Neuronal stem cell (in vitro differentiated cells): ENCODE data around the gene LPA.
"Not testable (repeated sequence)": the region's sequence is repeated elsewhere in the genome, so short reads cannot be mapped to it uniquely, and the experiment has no call there.

Experiments used
- DNase-seq: peaks from one replicate; pipeline ENCODE4 v3.0.0-alpha.2; 2013; ENCODE audit warnings: low spot score
- H2AFZ ChIP-seq: one replicate; pipeline ENCODE4 v1.6.1; 2013; ENCODE audit warnings: mild to moderate bottlenecking, low read length, inconsistent platforms
- H2AK5ac ChIP-seq: 2 replicates; pipeline ENCODE4 v1.6.1; 2013; ENCODE audit warnings: low read depth, mild to moderate bottlenecking, inconsistent platforms, low read length, moderate library complexity, mixed read lengths
- H2BK120ac ChIP-seq: 2 replicates; pipeline ENCODE4 v1.6.1; 2013; ENCODE audit warnings: low read depth, mild to moderate bottlenecking, inconsistent platforms, low read length, moderate library complexity, mixed read lengths
- H2BK12ac ChIP-seq: one replicate; pipeline ENCODE4 v1.6.1; 2013; ENCODE audit warnings: low read length, inconsistent platforms
- H2BK15ac ChIP-seq: 2 replicates; pipeline ENCODE4 v1.6.1; 2013; ENCODE audit warnings: mild to moderate bottlenecking, low read length, inconsistent platforms, mixed read lengths
- H2BK5ac ChIP-seq: one replicate; pipeline ENCODE4 v1.6.1; 2013; ENCODE audit warnings: inconsistent platforms, mild to moderate bottlenecking, low read length, moderate library complexity
- H3K14ac ChIP-seq: one replicate; pipeline ENCODE4 v1.6.1; 2013; ENCODE audit warnings: low read length, inconsistent platforms
- H3K18ac ChIP-seq: 2 replicates; pipeline ENCODE4 v1.6.1; 2013; ENCODE audit warnings: low read length, inconsistent platforms
- H3K23ac ChIP-seq: 2 replicates; pipeline ENCODE4 v1.6.1; 2013; ENCODE audit warnings: low read depth, mild to moderate bottlenecking, mixed read lengths, low read length, inconsistent platforms; ENCODE audit not compliant: poor library complexity
- H3K27ac ChIP-seq: replicated peaks from 3 replicates; pipeline ENCODE4 v1.5.1; 2013; ENCODE audit warnings: low read length, inconsistent platforms
- H3K27me3 ChIP-seq, 3 experiments: 2 replicates each; pipeline ENCODE4 v1.6.1; 2013; ENCODE audit warnings: low read length in 3 of 3, mild to moderate bottlenecking in 2 of 3, inconsistent platforms in 1 of 3, low read depth in 1 of 3, mixed read lengths in 1 of 3, moderate library complexity in 1 of 3; ENCODE audit not compliant: control insufficient read depth in 3 of 3, insufficient read depth in 3 of 3
- H3K36me3 ChIP-seq, 2 donors: replicated peaks in 1 of 2; 2 replicates each; pipeline ENCODE4 v1.6.1; 2013; ENCODE audit warnings: low read length in 2 of 2; ENCODE audit not compliant: control insufficient read depth in 2 of 2, insufficient read depth in 2 of 2
- H3K4ac ChIP-seq: 2 replicates; pipeline ENCODE4 v1.6.1; 2013; ENCODE audit warnings: inconsistent platforms, mild to moderate bottlenecking, low read length, moderate library complexity
- H3K4me1 ChIP-seq, 2 donors: 1 replicate in 1 of 2; 2 replicates in 1 of 2; pipeline ENCODE4 v1.6.1; 2013; ENCODE audit warnings: low read length in 2 of 2, low read depth in 1 of 2; ENCODE audit not compliant: control insufficient read depth in 2 of 2, insufficient read depth in 1 of 2
- H3K4me2 ChIP-seq: one replicate; pipeline ENCODE4 v1.6.1; 2013; ENCODE audit warnings: mild to moderate bottlenecking, low read length, inconsistent platforms; ENCODE audit not compliant: insufficient read depth, poor library complexity, severe bottlenecking
- H3K4me3 ChIP-seq, 2 donors: 2 replicates each; pipeline ENCODE4 v1.5.1; 2013; ENCODE audit warnings: low read length in 2 of 2, mild to moderate bottlenecking in 2 of 2, inconsistent platforms in 1 of 2, moderate library complexity in 1 of 2
- H3K79me1 ChIP-seq: one replicate; pipeline ENCODE4 v1.6.1; 2013; ENCODE audit warnings: low read depth, mild to moderate bottlenecking, inconsistent platforms, low read length, moderate library complexity
- H3K9ac ChIP-seq: one replicate; pipeline ENCODE4 v1.6.1; 2013; ENCODE audit warnings: mild to moderate bottlenecking, low read depth, low read length, inconsistent platforms; ENCODE audit not compliant: poor library complexity
- H3K9me3 ChIP-seq, 2 donors: replicated peaks in 1 of 2; 2 replicates each; pipeline versions ENCODE3 to v1.6.1; 2013; ENCODE audit warnings: low read length in 2 of 2, mild to moderate bottlenecking in 2 of 2, inconsistent platforms in 1 of 2, low read depth in 1 of 2, mixed read lengths in 1 of 2, moderate library complexity in 1 of 2; ENCODE audit not compliant: control insufficient read depth in 2 of 2, insufficient read depth in 1 of 2
- H4K8ac ChIP-seq: one replicate; pipeline ENCODE4 v1.6.1; 2013; ENCODE audit warnings: low read depth, mild to moderate bottlenecking, inconsistent platforms, low read length, moderate library complexity
- H4K91ac ChIP-seq: one replicate; pipeline ENCODE4 v1.6.1; 2013; ENCODE audit warnings: low read length, low read depth, mild to moderate bottlenecking, inconsistent platforms; ENCODE audit not compliant: poor library complexity
- whole genome bisulfite sequencing, 2 donors: extraction: QIAGEN DNeasy Blood & Tissue Kit; methylation state at CpG; one replicate each; pipeline ENCODE4 v1.1.7; 2013; ENCODE audit warnings: missing lambda C conversion rate in 2 of 2, mixed read lengths in 1 of 2; ENCODE audit not compliant: insufficient read length in 2 of 2, insufficient replicate concordance in 1 of 2; ENCODE audit errors: extremely low coverage in 2 of 2; 5-methylcytosine and 5-hydroxymethylcytosine counted together

The LPA gene

DNA sequence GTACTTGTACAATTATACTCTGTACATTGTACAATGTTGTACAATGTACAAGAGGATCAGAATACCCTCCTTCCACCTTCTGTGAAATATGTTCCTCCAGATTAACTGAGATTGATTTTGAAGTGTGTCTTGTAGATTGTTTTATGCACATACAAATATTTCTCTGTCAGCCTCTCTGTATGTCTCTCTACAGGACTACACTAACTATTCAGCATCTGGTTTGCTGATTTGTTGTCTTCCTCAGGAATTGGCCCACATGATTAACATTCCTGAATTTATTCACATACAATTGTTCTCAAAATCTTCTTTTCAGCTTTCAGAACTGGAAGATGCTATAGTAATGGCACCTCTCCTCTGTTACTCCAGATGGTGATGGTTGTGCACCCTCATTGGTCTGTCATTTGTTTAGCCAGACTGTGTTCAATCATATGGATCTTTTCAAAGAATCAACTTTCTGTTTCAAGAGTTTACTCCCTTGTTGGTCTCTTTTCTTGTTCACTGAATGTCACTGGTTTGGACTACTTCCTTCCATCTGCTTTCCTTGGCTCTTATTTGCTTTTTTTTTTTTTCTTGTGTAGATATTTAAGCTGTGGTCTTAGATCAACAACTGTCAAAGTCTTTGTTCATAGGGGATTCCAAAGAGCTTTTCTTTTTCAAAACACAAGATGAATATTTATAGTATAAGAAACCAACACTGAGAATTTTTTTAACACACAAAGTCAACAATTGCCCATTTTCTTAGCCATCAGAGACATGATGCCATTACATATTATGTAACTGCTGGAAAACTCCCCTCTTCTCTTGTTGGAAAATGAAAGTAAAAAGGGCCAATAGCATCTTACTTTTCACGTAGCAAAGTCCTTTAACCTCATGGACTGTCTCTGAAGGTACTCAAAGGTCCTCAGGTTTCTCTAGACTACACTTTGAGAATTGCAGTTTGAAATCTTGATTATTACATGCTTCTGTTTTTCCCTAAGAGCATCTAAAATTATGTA is 67.9 kb downstream of the LPA start:
- Histone ChIP-seq H2AFZ (no peak overlapping the region), H2BK5ac (no peak overlapping the region), H2BK120ac (no peak overlapping the region), H3K9ac (no peak overlapping the region), H3K27me3 (no peaks in the 10 kb centered on the region), H3K79me1 (no peaks in the 10 kb centered on the region), H4K8ac (no peak overlapping the region), H3K36me3 (no peaks in the 10 kb centered on the region), H3K9me3 (peaks cover 0 to 18% of the 10 kb centered on the region in 2 donors), H3K4me3 (no peak overlapping the region), H3K18ac (no peak overlapping the region), H2BK15ac (no peak overlapping the region), H3K27ac (no peak overlapping the region), H3K14ac (no peak overlapping the region), H2BK12ac (no peak overlapping the region), H4K91ac (no peak overlapping the region), H3K4me2 (no peak overlapping the region), H3K4me1 (no peaks in the 10 kb centered on the region), H3K4ac (no peak overlapping the region), H3K23ac (no peak overlapping the region), H2AK5ac (no peak overlapping the region)
- no CpG with 5 or more reads among the region's 1 CpG for WGBS, 2 donors
- no peak for DNase-seq

DNA sequence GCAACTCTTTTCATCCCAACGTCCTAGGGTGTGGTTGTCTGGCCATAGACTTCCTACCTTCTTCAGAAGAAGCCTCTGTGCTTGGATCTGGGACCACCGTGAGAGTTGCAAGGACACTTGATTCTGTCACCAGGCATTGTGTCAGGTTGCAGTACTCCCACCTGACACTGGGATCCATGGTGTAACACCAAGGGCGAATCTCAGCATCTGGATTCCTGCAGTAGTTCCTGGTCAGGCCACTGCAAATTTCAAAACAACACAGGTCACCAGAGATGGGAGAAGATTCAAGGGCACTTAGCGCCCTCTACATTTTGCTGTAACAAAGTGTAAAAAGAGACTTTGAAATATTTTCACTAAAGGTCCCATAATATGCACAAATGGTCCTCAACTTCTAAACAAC is 68.8 kb downstream of the LPA start:
- not testable (repeated sequence) for DNase-seq

GRCh38 chr6:160586374-160586773 is 77.7 kb downstream of the LPA start:
- no peak overlapping the region for H4K91ac ChIP-seq
- H3K9me3 ChIP-seq, result peaks cover 0 to 20% of the 10 kb centered on the region in 2 donors
- H3K27ac ChIP-seq, result no peak overlapping the region
- H2BK15ac ChIP-seq, result no peak overlapping the region
- H3K4me3 ChIP-seq, result no peak overlapping the region
- no peak overlapping the region for H3K4me2 ChIP-seq
- H3K4me1 ChIP-seq, result no peaks in the 10 kb centered on the region
- no peaks in the 10 kb centered on the region for H3K27me3 ChIP-seq
- WGBS, 2 donors, result no CpG with 5 or more reads among the region's 4 CpGs
- H3K18ac ChIP-seq, result no peak overlapping the region
- no peak overlapping the region for H3K23ac ChIP-seq
- H2BK120ac ChIP-seq, result no peak overlapping the region
- no peak overlapping the region for H2AK5ac ChIP-seq
- no peaks in the 10 kb centered on the region for H3K79me1 ChIP-seq
- no peak overlapping the region for H4K8ac ChIP-seq
- H2BK5ac ChIP-seq, result no peak overlapping the region
- H3K14ac ChIP-seq, result no peak overlapping the region
- no peak overlapping the region for H3K9ac ChIP-seq
- no peak for DNase-seq
- H3K4ac ChIP-seq, result no peak overlapping the region
- H2AFZ ChIP-seq, result no peak overlapping the region
- no peaks in the 10 kb centered on the region for H3K36me3 ChIP-seq
- H2BK12ac ChIP-seq, result no peak overlapping the region

More for the DNA sequence above, 68.8 kb downstream of the LPA start:
- no CpG with 5 or more reads among the region's 4 CpGs for WGBS, 2 donors
- H3K27ac ChIP-seq, H2AFZ ChIP-seq, H2BK5ac ChIP-seq, H4K91ac ChIP-seq, H2BK15ac ChIP-seq, H2AK5ac ChIP-seq, H3K23ac ChIP-seq, H3K4me3 ChIP-seq, H3K14ac ChIP-seq, H3K18ac ChIP-seq, H3K27me3 ChIP-seq, H3K4me1 ChIP-seq, H3K36me3 ChIP-seq, H3K4ac ChIP-seq, H3K4me2 ChIP-seq, H2BK12ac ChIP-seq, H2BK120ac ChIP-seq, H3K9ac ChIP-seq, H4K8ac ChIP-seq, H3K79me1 ChIP-seq: not testable (repeated sequence)
- H3K9me3 ChIP-seq, result peaks cover 0 to 17% of the 10 kb centered on the region in 2 donors

DNA sequence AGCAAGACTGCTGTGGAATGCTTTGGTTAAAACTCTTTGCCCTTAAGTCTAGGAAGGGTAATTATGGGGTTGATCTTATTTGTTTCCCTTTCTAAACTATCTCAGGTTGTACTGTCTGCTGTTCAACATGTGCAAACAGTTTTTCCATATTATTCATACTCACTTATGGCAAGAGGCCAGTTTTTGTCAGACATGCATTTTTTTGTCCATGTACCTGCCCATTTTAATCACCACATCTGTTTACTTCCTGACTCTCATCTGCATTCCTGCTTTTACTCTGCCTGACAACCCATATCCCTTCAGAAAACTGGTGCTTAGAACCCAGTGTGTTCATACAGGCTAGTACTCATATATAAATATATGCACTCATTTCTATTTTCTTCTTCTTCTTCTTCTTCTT is 80.3 kb downstream of the LPA start:
- H4K8ac ChIP-seq, result no peak overlapping the region
- H2BK12ac ChIP-seq, result no peak overlapping the region
- H3K4me2 ChIP-seq, result no peak overlapping the region
- no peak overlapping the region for H3K4ac ChIP-seq
- no peaks in the 10 kb centered on the region for H3K27me3 ChIP-seq
- H2BK15ac ChIP-seq, result no peak overlapping the region
- no peak overlapping the region for H3K9ac ChIP-seq
- H2BK120ac ChIP-seq, result no peak overlapping the region
- H3K27ac ChIP-seq, result no peak overlapping the region
- H3K9me3 ChIP-seq, result peaks cover 0 to 13% of the 10 kb centered on the region in 2 donors
- H2AK5ac ChIP-seq, result no peak overlapping the region
- H2AFZ ChIP-seq, result no peak overlapping the region
- no peak overlapping the region for H3K14ac ChIP-seq
- H3K36me3 ChIP-seq, result no peaks in the 10 kb centered on the region
- no peak for DNase-seq
- no peaks in the 10 kb centered on the region for H3K4me1 ChIP-seq
- H4K91ac ChIP-seq, result no peak overlapping the region
- no peak overlapping the region for H3K23ac ChIP-seq
- H2BK5ac ChIP-seq, result no peak overlapping the region
- no peak overlapping the region for H3K4me3 ChIP-seq
- no peaks in the 10 kb centered on the region for H3K79me1 ChIP-seq
- H3K18ac ChIP-seq, result no peak overlapping the region
